HepG2 (cell line): ENCODE measurements around the gene CST3. TPM values are rescaled to one million over a fixed set of nuclear protein-coding genes. Genes with fewer than 3 reads are reported as not detected.

ENCODE experiments used
- ATAC-seq: fragments of 200-7000 bp; cut with Tn5 transposase; 3 replicates; pipeline ENCODE4 v1.9.1; 2020; ENCODE audit warnings: mild to moderate bottlenecking, moderate library complexity
- BruUV-seq: library from RNA; stranded (reverse); fragments of 400-500 nt; replicated peaks from 2 replicates; lab custom pipeline; 2021; lab: Mats Ljungman, UMichigan
- CTCF ChIA-PET: fragments of 300-600 bp; formaldehyde crosslinking; extraction: SDS; loops from one replicate; lab custom pipeline; 2021; ENCODE audit warnings: low total read pairs, inconsistent platforms, low intra/inter-chr PET ratio; lab: Yijun Ruan, JAX
- POLR2A ChIA-PET: fragments of 350-600 bp; sonication (Branson Sonifier 250); formaldehyde crosslinking; loops from one replicate; lab custom pipeline; 2020; ENCODE audit warnings: antibody characterized with exemption, inconsistent platforms; lab: Yijun Ruan, JAX
- DNase-seq: peaks from one replicate; pipeline ENCODE4 v3.0.0-alpha.2; 2015; ENCODE audit warnings: low spot score
- FAIRE-seq: peaks from 3 replicates; lab custom pipeline; 2011; peaks lifted over from hg19 to GRCh38; lab: Jason Lieb, UNC
- H2AFZ ChIP-seq: one replicate; pipeline ENCODE4 v1.6.1; 2011; ENCODE audit warnings: low read length, inconsistent platforms
- H3K27ac ChIP-seq: fragments of 300-600 bp; 3 replicates; pipeline ENCODE4 v1.8.0; 2011; ENCODE audit warnings: mixed run types, mild to moderate bottlenecking, mixed read lengths, low read length, inconsistent platforms; ENCODE audit not compliant: insufficient read depth; ENCODE audit errors: extremely low read length
- H3K27me3 ChIP-seq, 2 experiments: fragments of 200-600 bp in 1 of 2; 2 replicates in 1 of 2; 3 replicates in 1 of 2; pipeline versions ENCODE4 v1.6.0 to v1.8.0; 2011; ENCODE audit warnings: low read length in 2 of 2, mild to moderate bottlenecking in 2 of 2, moderate library complexity in 2 of 2, inconsistent platforms in 1 of 2; ENCODE audit not compliant: insufficient read depth in 2 of 2, control insufficient read depth in 1 of 2
- H3K36me3 ChIP-seq, 2 experiments: fragments of 200-600 bp in 1 of 2; replicated peaks in 1 of 2; 2 replicates in 1 of 2; 3 replicates in 1 of 2; pipeline versions ENCODE4 v1.5.1 to v1.8.0; 2011; ENCODE audit warnings: low read length in 2 of 2, inconsistent platforms in 1 of 2; ENCODE audit not compliant: insufficient read depth in 2 of 2, control insufficient read depth in 1 of 2
- H3K4me1 ChIP-seq: 2 replicates; pipeline ENCODE4 v1.5.1; 2012; ENCODE audit warnings: low read length, inconsistent platforms; ENCODE audit not compliant: insufficient read depth
- H3K4me2 ChIP-seq: 2 replicates; pipeline ENCODE4 v1.6.0; 2011; ENCODE audit warnings: low read depth, low read length, inconsistent platforms
- H3K4me3 ChIP-seq, 3 experiments: fragments of 200-600 bp in 1 of 3; sonication (generic), shearing (Covaris generic) in 1 of 3; replicated peaks in 1 of 3; 2 replicates each; pipeline ENCODE4 v1.5.1; 2011 to 2016; ENCODE audit warnings: low read length in 3 of 3, inconsistent platforms in 2 of 3, low read depth in 2 of 3, mild to moderate bottlenecking in 2 of 3, control low read depth in 1 of 3, mixed read lengths in 1 of 3; ENCODE audit not compliant: insufficient read depth in 1 of 3
- H3K79me2 ChIP-seq: one replicate; pipeline ENCODE4 v1.6.1; 2011; ENCODE audit warnings: low read length, inconsistent platforms; ENCODE audit not compliant: insufficient read depth
- H3K9ac ChIP-seq: 2 replicates; pipeline ENCODE4 v1.6.0; 2011; ENCODE audit warnings: mild to moderate bottlenecking, low read depth, low read length, inconsistent platforms; ENCODE audit not compliant: insufficient read depth
- H3K9me3 ChIP-seq: 2 replicates; pipeline ENCODE4 v1.5.1; 2012; ENCODE audit warnings: mild to moderate bottlenecking, low read length
- H4K20me1 ChIP-seq: 2 replicates; pipeline ENCODE4 v1.6.0; 2011; ENCODE audit warnings: inconsistent platforms, mild to moderate bottlenecking, low read length, moderate library complexity; ENCODE audit not compliant: insufficient read depth
- JUN ChIP-seq: sonication (generic); formaldehyde crosslinking; IDR thresholded peaks from 2 replicates; pipeline ENCODE4 v1.4.0; 2020; ENCODE audit warnings: mild to moderate bottlenecking, missing genetic modification reagents
- RXRA ChIP-seq: sonication (generic); formaldehyde crosslinking; IDR thresholded peaks from 2 replicates; pipeline ENCODE4 v1.5.1; 2020; ENCODE audit warnings: missing genetic modification reagents
- WIZ ChIP-seq: sonication (generic); formaldehyde crosslinking; IDR thresholded peaks from 2 replicates; pipeline ENCODE4 v1.5.1; 2020; ENCODE audit warnings: mild to moderate bottlenecking, missing genetic modification reagents
- ZNF12 ChIP-seq: sonication (generic); formaldehyde crosslinking; IDR thresholded peaks from 2 replicates; pipeline ENCODE4 v1.5.0; 2020; ENCODE audit warnings: missing genetic modification reagents
- WGBS: methylation state at CpG from one replicate; pipeline ENCODE4 v1.1.6; 2017; ENCODE audit warnings: low lambda C conversion rate; 5-methylcytosine and 5-hydroxymethylcytosine counted together
- in situ Hi-C: cut with HindIII; loops from 2 replicates; pipeline ENCODE4 v1.10.0; 2017; ENCODE audit warnings: low pct_unique_long_range_greater_than_20kb; ENCODE audit not compliant: extremely low pct_ligation_motif_present
- intact Hi-C: fragments of 100-400 bp; cut with micrococcal nuclease; formaldehyde crosslinking; loops from one replicate; pipeline ENCODE4 v1.10.0; 2022; ENCODE audit not compliant: unreplicated experiment
- polyA plus RNA-seq, 8 experiments: library from polyadenylated mRNA; depleted of rRNA in 3 of 8; stranded (reverse) in 7 of 8; unstranded in 1 of 8; fragments of >200 nt; fragmentation: Illumina TruSeq in 4 of 8; extraction: Trizol in 4 of 8; gene quantifications; 2 replicates each; pipeline versions ENCODE4 v1.2.1 to v1.2.3, GENCODE V29; 2011 to 2016; ENCODE audit warnings: low read depth in 4 of 8, missing spikeins in 1 of 8, mixed read lengths in 1 of 8; ENCODE audit not compliant: insufficient read depth in 1 of 8
- total RNA-seq, 5 experiments: library from RNA; depleted of rRNA; stranded (reverse); fragments of >200 nt; fragmentation: Illumina TruSeq; extraction: Trizol; gene quantifications; 2 replicates each; pipeline ENCODE4 v1.2.3, GENCODE V29; 2016; ENCODE audit warnings: low read depth in 1 of 5
- TF ChIP-seq, protein P1 (sequence below): sonication (generic); formaldehyde crosslinking; IDR thresholded peaks from 2 replicates; pipeline ENCODE4 v1.5.0; 2020; ENCODE audit warnings: missing genetic modification reagents

The CST3 gene
- total and polyA plus RNA-seq, 2 of the 13 experiments (the other 11 are each of a cell fraction or from before 2014, with no cell fraction given) = 690 to 1,005 TPM

DNA sequence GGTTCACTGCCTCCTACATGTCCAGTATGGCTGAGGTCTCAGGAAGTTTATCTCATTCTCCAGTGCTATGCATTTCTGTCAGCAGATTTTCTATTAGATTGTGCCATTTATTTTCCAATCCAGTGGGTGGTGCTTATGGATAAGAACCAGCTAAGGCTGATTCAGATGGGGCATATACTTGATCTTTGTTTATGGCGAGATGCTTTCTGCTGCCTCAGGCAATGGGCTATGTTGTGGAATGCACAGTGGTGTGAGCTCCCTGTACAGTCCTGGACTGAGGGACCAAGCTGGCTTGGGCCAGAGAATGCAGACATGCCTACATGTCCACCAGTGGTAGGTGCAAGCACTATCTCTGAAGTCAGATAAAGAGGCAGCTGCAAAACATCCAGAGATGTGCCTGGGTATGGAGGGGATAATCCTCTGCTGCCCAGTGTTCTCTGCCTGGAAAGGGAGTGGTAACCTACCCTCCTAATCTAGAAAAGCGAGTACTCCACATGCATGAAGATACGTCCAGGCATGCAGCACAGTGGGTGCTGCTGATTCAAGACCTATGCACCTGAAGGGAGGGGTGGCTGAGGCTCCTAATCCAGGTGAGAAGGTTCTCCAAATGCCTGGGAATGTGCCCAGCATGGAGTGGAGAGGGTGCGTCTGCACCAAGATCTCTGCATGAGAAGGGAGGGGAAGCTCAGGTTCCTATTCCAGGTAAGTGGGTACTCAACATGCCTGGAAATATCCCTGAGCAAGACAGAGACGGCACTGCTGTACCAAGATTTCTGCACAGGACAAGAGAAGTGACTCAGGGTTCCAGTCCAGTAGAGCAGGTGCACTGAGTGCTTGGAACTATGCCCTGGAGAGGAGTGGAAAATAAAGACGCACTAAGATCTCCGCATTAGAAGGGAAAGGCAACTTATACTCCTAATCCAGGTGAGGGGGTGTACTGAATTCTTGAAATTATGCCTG is 41.7 kb upstream of the CST3 start (continued):
- TF ChIP-seq, protein P1, sequence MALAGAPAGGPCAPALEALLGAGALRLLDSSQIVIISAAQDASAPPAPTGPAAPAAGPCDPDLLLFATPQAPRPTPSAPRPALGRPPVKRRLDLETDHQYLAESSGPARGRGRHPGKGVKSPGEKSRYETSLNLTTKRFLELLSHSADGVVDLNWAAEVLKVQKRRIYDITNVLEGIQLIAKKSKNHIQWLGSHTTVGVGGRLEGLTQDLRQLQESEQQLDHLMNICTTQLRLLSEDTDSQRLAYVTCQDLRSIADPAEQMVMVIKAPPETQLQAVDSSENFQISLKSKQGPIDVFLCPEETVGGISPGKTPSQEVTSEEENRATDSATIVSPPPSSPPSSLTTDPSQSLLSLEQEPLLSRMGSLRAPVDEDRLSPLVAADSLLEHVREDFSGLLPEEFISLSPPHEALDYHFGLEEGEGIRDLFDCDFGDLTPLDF (CRISPR knock-in tag) = no peak
- no peak for TF ChIP-seq RXRA (CRISPR knock-in tag)

DNA sequence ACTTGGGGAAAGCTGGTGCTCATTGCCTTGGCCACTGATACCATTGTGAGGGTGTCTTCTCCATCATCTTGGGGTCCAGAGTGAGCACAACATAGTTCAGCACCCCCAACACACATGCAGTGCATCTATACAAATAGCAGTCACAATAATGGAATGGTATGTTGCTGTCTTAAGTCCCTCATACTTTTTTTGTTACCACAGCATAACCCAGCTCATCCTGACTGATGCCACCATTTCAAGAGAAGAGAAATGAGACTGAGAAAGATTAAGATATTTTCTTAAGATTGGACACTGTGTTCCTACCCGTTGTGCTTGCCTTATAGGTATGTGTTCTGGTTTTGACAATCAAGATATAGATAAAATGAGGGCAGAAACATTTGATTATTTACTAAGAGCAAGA is 35.5 kb upstream of the CST3 start:
- Histone ChIP-seq H3K27ac (no peak overlapping the region), H3K79me2 (no peaks in the 10 kb centered on the region)
- intact Hi-C loops = no loop called here
- DNase-seq (no peak), ATAC-seq (no peak)
- CTCF ChIA-PET = no interaction called here
- BruUV-seq = no TSS peak
- no peak for TF ChIP-seq WIZ
- peak; percentile 96 for TF ChIP-seq ZNF12
- TF ChIP-seq JUN = no peak
- TF ChIP-seq, all 625 proteins: peak for 1
- no peaks in the 10 kb centered on the region for H3K36me3 ChIP-seq
- POLR2A ChIA-PET = no interaction called here
- FAIRE-seq = no peak
- no peaks in the 10 kb centered on the region for H3K27me3 ChIP-seq
- in situ Hi-C loops = no loop called here
- peaks cover 7% of the 10 kb centered on the region; the same call in 1 of the 2 replicates for H3K4me1 ChIP-seq
- no peak overlapping the region for H3K4me2 ChIP-seq
- no peak overlapping the region for H2AFZ ChIP-seq
- H4K20me1 ChIP-seq = no peaks in the 10 kb centered on the region
- no peak overlapping the region for H3K4me3 ChIP-seq
- 2% methylated on average over 1 of the region's 1 CpG for WGBS
- H3K9me3 ChIP-seq = no peaks in the 10 kb centered on the region
- H3K9ac ChIP-seq = no peak overlapping the region
